DND-41 (cell line): ENCODE measurements around the gene CFAP97.

ENCODE experiments used
- EZH2 ChIP-seq: IDR thresholded peaks from 3 replicates; pipeline ENCODE4 v1.6.1; 2012; ENCODE audit warnings: borderline replicate concordance, low read depth, mild to moderate bottlenecking, moderate library complexity, low read length, inconsistent platforms; ENCODE audit not compliant: severe bottlenecking
- TF ChIP-seq, protein P1 (sequence below): IDR thresholded peaks from 2 replicates; pipeline ENCODE4 v1.5.1; 2012; ENCODE audit warnings: borderline replicate concordance, low read length, moderate library complexity, mild to moderate bottlenecking; ENCODE audit not compliant: poor library complexity, severe bottlenecking; ENCODE audit errors: extremely low read depth

DNA sequence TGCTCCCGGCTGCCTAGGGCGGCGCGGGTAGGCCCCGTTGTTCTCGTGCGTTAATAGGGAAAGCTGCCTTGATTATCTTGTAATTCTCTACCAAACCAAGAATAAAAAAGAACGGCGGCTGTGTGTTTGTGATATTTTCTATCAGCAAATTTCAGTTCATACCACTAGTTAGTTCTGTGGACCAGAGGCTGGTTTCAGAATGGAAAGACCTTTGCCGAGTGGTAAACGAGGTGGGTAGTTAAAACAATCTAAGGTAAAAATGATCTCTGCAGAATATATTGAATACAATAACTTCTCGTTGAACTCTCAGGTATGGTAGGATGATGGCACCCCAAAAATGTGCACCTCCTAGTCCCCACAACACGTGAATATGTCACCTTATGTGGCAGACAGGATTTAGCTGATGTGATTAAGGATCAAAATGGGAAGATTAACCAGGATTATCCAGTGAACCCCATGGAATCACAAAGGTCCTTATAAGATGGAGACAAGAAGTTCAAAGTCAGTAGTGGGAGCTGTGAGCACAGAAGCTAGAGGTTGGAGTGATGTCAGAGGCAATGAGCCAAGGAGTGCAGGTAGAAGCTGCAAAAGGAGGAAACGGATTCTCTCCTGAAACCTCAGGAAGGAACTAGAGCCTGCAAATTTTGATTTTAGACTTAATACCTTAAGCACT is 574 bp upstream of the CFAP97 start:
- TF ChIP-seq, protein P1, sequence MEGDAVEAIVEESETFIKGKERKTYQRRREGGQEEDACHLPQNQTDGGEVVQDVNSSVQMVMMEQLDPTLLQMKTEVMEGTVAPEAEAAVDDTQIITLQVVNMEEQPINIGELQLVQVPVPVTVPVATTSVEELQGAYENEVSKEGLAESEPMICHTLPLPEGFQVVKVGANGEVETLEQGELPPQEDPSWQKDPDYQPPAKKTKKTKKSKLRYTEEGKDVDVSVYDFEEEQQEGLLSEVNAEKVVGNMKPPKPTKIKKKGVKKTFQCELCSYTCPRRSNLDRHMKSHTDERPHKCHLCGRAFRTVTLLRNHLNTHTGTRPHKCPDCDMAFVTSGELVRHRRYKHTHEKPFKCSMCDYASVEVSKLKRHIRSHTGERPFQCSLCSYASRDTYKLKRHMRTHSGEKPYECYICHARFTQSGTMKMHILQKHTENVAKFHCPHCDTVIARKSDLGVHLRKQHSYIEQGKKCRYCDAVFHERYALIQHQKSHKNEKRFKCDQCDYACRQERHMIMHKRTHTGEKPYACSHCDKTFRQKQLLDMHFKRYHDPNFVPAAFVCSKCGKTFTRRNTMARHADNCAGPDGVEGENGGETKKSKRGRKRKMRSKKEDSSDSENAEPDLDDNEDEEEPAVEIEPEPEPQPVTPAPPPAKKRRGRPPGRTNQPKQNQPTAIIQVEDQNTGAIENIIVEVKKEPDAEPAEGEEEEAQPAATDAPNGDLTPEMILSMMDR: no peak
- TF ChIP-seq EZH2: no peak
